ENCODE results near the gene KRT1. TPM values are rescaled to one million over a fixed set of nuclear protein-coding genes. Genes with fewer than 3 reads are reported as not detected.

KRT1 gene
- total and polyA plus RNA-seq, 9 donors: not detected

DNA sequence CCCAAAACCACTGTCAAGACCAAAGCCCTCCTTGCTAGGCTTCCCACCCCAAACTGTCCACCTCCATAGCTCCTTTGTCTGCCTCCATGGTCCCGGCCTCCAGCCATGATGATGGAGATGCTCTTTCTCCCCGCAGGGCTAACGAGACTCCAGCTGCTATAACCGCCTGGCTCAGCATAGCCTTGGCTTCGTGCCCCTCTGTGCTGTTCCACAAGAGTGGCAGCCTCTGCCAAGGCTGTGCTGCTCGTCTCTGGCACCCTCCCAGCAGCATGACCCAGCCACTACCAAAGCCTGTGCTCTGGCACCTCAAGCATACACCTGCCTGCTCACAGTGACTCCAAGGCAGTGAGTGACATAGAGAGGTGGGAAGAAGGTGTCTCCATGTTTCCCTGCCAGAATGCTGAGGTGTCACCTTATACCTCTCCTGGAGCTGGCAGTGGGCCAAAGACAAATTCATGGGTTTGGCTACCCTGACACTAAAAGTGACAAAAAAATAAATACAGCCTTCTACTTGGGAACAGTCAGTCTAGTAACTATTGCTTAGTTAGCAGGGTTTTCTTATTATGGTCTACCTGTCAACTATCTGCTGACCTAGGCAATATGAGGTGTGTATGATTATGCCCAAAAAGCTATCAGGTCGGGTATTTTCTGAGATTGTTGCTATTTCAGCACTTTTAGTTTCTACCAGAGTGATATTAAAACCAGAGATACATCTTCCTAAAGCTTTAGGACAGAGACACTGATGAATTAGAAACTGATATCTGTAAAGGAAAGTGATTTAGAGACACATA, 45.7 kb downstream of the KRT1 start:
- no peaks in the 10 kb centered on the region for H3K27me3 ChIP-seq
- intact Hi-C loops (cut with DNase I): no loop called here
- TF ChIP-seq EP300 (IDR thresholded peaks at IDR 0.05) (no peak), POLR2A (IDR thresholded peaks at IDR 0.05) (no peak)
- TF ChIP-seq, protein P1, sequence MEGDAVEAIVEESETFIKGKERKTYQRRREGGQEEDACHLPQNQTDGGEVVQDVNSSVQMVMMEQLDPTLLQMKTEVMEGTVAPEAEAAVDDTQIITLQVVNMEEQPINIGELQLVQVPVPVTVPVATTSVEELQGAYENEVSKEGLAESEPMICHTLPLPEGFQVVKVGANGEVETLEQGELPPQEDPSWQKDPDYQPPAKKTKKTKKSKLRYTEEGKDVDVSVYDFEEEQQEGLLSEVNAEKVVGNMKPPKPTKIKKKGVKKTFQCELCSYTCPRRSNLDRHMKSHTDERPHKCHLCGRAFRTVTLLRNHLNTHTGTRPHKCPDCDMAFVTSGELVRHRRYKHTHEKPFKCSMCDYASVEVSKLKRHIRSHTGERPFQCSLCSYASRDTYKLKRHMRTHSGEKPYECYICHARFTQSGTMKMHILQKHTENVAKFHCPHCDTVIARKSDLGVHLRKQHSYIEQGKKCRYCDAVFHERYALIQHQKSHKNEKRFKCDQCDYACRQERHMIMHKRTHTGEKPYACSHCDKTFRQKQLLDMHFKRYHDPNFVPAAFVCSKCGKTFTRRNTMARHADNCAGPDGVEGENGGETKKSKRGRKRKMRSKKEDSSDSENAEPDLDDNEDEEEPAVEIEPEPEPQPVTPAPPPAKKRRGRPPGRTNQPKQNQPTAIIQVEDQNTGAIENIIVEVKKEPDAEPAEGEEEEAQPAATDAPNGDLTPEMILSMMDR (IDR thresholded peaks at IDR 0.05): no peak
- H3K4me1 ChIP-seq (ENCODE audit: insufficient read depth): no peaks in the 10 kb centered on the region
- DNase-seq: no peak
- H3K4me3 ChIP-seq: no peak overlapping the region
- no peaks in the 10 kb centered on the region for H3K36me3 ChIP-seq
- H3K9me3 ChIP-seq: no peaks in the 10 kb centered on the region
- no peak overlapping the region for H3K27ac ChIP-seq
- WGBS, 3 donors: 39 to 60% (median 52%) methylated on average over 7 of the region's 7 CpGs

DNA sequence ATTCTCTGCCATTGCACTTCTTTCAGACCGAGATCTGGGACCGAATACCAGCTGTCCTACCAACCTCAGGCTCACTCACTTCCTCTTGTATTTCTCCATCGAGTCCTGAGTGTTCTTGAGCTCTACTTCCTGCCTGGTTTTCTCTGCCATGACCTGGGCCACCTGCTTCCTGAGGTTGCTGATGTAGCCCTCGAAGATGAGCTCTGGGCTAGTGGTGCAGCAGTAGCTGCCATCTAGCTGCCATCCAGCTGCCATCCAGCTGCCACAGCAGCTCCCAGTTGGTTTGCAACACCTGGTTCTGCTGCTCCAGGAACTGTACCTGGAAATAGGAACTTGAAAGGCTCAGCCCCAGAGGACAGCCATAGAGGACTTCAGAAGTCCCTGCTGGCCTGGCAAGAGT, 46.8 kb downstream of the KRT1 start:
- WGBS, 3 donors: 50 to 72% (median 59%) methylated on average over 4 of the region's 4 CpGs
- intact Hi-C loops (cut with DNase I): no loop called here

DNA sequence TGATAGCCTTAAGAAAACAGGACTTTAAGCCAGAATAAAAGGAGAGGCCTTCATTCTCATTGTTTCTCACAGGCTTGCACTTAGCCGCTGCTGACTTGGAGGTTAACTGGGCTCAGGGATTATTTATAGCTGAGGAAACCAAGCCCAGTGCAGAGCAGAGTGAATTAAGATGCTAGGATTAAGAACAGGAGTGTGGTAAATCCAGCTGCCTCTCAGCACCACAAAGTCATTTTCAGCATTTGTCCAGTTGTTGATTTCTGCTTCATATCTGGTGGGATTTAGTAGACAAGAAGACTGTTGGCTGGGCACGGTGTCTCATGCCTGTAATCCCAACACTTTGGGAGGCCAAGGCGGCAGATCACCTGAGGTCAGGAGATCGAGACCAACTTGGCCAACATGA, 47.6 kb downstream of the KRT1 start:
- DNase-seq: no peak
- no peaks in the 10 kb centered on the region for H3K27me3 ChIP-seq
- intact Hi-C loops (cut with DNase I): no loop called here
- H3K9me3 ChIP-seq: no peaks in the 10 kb centered on the region
- 65 to 79% (median 69%) methylated on average over 4 of the region's 4 CpGs for WGBS, 3 donors
- H3K27ac ChIP-seq: no peak overlapping the region
- H3K36me3 ChIP-seq: no peaks in the 10 kb centered on the region
- H3K4me3 ChIP-seq: no peak overlapping the region
- H3K4me1 ChIP-seq (ENCODE audit: insufficient read depth): no peaks in the 10 kb centered on the region
- TF ChIP-seq POLR2A (IDR thresholded peaks at IDR 0.05) (no peak), EP300 (IDR thresholded peaks at IDR 0.05) (no peak)
- TF ChIP-seq, protein P1 (IDR thresholded peaks at IDR 0.05): no peak

More for the DNA sequence above, 46.8 kb downstream of the KRT1 start:
- no peaks in the 10 kb centered on the region for H3K36me3 ChIP-seq
- H3K4me3 ChIP-seq: no peak overlapping the region
- TF ChIP-seq, protein P1 (IDR thresholded peaks at IDR 0.05): no peak
- TF ChIP-seq POLR2A (IDR thresholded peaks at IDR 0.05) (no peak), EP300 (IDR thresholded peaks at IDR 0.05) (no peak)
- no peaks in the 10 kb centered on the region for H3K4me1 ChIP-seq (ENCODE audit: insufficient read depth)
- H3K27me3 ChIP-seq: no peaks in the 10 kb centered on the region
- H3K27ac ChIP-seq: no peak overlapping the region
- no peak for DNase-seq
- H3K9me3 ChIP-seq: no peaks in the 10 kb centered on the region

DNA sequence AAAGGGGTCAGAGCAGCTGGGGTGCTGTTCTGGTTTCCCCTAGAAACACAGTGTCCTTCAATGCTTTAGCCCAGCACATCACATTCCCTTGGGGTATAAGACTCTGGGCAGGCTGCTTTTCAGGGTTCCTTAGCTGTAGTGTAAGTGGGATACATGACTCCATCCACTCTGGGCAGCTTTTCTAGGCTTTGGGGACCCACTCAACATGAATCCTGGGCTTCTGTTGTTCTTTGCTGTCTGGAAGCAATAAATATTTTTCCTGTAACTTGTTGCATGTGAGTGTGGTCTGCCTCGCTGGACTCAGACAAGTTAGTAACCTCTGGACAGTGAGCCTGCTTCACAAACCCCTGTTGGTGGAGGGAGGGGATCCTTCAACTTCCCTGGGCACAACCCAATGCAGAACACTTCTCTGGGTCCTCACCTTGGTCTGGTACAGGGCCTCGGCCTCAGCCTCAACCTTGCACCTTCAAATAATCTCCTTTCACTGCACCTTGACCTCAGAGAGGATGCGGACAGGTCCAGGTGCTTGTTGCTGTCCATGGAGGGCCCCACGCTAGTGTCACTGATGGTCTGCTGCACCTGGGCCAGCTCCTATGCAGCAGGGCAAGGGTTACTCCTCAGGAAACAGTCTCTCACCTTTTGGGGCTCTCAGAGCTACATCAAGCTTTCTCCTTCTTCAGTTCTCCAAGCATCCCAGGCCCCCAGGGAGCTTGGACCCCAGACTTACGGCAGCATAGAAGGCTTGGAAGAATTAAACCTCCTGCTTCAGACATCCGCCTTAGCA, 48.3 kb downstream of the KRT1 start:
- DNase-seq: no peak
- H3K27me3 ChIP-seq: no peaks in the 10 kb centered on the region
- no peak for TF ChIP-seq EP300 (IDR thresholded peaks at IDR 0.05)
- TF ChIP-seq, protein P1 (IDR thresholded peaks at IDR 0.05): no peak
- no peak for TF ChIP-seq POLR2A (IDR thresholded peaks at IDR 0.05)
- 64 to 76% (median 75%) methylated on average over 6 of the region's 6 CpGs for WGBS, 3 donors
- H3K4me3 ChIP-seq: no peak overlapping the region
- intact Hi-C loops (cut with DNase I): no loop called here
- H3K27ac ChIP-seq: no peak overlapping the region
- no peaks in the 10 kb centered on the region for H3K4me1 ChIP-seq (ENCODE audit: insufficient read depth)
- no peaks in the 10 kb centered on the region for H3K9me3 ChIP-seq
- no peaks in the 10 kb centered on the region for H3K36me3 ChIP-seq

All from ovary (tissue), 9 donors.